BLaER1 (cell line): ENCODE data around the gene RASD2.

Experiments
- H3K27ac ChIP-seq: shearing (Covaris generic); formaldehyde crosslinking; 2 replicates; pipeline ENCODE4 v1.8.1; 2022
- H3K27me3 ChIP-seq: shearing (Covaris generic); formaldehyde crosslinking; 2 replicates; pipeline ENCODE4 v1.8.1; 2022
- H3K36me3 ChIP-seq: shearing (Covaris generic); formaldehyde crosslinking; 2 replicates; pipeline ENCODE4 v1.8.1; 2022
- H3K4me1 ChIP-seq: shearing (Covaris generic); formaldehyde crosslinking; 2 replicates; pipeline ENCODE4 v1.8.1; 2022
- H3K4me2 ChIP-seq: shearing (Covaris generic); formaldehyde crosslinking; 2 replicates; pipeline ENCODE4 v1.8.1; 2022
- H3K4me3 ChIP-seq: shearing (Covaris generic); formaldehyde crosslinking; 2 replicates; pipeline ENCODE4 v1.8.1; 2022
- H3K9ac ChIP-seq: shearing (Covaris generic); formaldehyde crosslinking; 2 replicates; pipeline ENCODE4 v1.8.1; 2022
- H3K9me3 ChIP-seq: shearing (Covaris generic); formaldehyde crosslinking; 2 replicates; pipeline ENCODE4 v1.8.1; 2022
- H4K20me1 ChIP-seq: shearing (Covaris generic); formaldehyde crosslinking; 2 replicates; pipeline ENCODE4 v1.8.1; 2022
- Cebpa-rat ChIP-seq: shearing (Covaris generic); IDR thresholded peaks from 2 replicates; pipeline ENCODE4 v1.8.1; 2022

The RASD2 gene

DNA sequence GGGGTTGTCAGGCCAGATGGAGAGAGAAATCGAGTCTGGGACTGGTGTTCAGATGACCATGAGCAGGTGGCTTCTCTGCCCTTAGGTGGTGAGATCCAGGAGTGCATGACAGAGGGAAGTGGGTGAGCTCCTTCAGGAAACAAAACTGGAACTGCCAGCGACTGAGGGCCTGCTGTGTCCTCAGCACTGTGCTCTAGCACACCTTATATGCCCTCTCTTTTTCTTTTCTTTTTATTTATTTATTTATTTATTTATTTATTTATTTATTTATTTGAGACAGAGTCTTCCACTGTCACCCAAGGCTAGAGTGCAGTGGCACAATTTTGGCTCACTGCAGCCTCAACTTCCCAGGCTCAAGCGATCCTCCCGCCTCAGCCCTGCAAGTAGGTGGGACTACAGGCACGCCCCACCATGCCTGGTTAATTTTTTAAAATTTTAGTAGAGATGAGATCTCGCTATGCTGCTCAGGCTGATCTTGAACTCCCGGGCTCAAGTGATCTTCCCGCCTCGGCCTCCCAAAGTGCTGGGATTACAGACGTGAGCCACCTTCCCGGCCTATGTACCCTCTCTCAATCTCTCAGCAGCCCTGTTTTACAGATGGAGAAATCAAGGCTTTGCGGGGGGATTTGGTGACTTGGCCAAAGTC is 14.8 kb upstream of the RASD2 start:
- H3K9me3 ChIP-seq = peaks cover 9% of the 10 kb centered on the region
- peak overlapping the region; percentile 80 for H3K27ac ChIP-seq
- no peaks in the 10 kb centered on the region for H4K20me1 ChIP-seq
- H3K36me3 ChIP-seq = no peaks in the 10 kb centered on the region
- no peak for TF ChIP-seq Cebpa-rat
- no peak overlapping the region; the same call in 1 of the 2 replicates for H3K9ac ChIP-seq
- peak overlapping the region; percentile 92 for H3K4me2 ChIP-seq
- peaks cover 87% of the 10 kb centered on the region for H3K4me1 ChIP-seq
- H3K4me3 ChIP-seq = no peak overlapping the region
- H3K27me3 ChIP-seq = no peaks in the 10 kb centered on the region

DNA sequence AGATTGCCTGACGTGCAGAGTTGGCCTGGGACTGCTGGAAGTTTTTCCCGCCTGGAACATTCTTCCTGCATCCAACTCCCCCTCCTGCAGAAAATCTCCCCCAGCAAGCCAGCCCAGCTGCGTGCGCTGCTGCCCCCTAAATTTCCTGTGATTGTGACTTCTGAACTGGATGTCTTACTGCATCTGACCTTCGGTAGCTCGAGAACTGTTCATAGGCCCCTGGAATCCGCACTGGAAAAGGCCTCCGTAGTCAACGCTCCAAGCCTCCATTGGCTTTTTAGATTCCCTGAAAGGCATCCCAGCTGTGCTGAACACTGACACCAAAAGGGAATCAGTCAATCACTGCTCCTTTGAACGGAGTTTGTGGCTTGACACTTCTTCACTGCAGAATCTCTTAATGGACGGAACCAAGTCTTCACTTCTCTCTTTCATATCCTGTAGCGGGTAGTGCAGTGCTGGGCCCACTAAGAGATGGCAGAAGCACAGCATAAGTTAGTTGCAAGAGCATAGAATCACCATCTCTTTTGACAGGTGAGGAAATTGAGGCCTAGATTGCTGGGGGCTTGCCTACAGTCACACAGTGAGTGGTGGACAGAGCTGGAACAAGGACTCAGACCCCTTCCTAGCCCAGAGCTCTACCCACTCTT is 14.2 kb upstream of the RASD2 start:
- Histone ChIP-seq H3K4me3 (no peak overlapping the region), H3K36me3 (no peaks in the 10 kb centered on the region), H3K4me1 (peaks cover 93% of the 10 kb centered on the region), H3K27ac (peak overlapping the region; percentile 80), H3K4me2 (peak overlapping the region; percentile 92), H3K27me3 (no peaks in the 10 kb centered on the region), H3K9me3 (peaks cover 9% of the 10 kb centered on the region), H3K9ac (peak overlapping the region; percentile 70; the same call in 1 of the 2 replicates), H4K20me1 (no peaks in the 10 kb centered on the region)
- TF ChIP-seq Cebpa-rat = no peak

DNA sequence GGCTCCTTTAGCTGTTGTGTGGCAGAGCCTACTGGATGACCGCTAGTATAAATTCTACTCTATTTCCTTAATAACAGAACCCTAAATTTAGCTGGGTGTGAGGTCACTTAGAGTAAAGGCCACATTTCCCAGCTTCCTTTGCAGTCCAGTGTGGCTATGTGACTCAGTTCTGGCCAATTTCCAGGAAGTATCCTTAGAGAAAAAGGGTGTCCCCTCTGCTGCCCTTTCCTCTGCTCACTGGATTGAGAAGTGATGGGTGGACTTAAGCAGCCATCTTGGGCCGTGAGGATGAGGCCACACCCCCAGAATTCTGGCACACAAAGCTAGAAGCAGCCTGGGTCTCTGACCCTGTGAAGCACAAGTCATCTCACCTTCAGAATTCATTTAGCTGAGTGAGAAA is 11.7 kb upstream of the RASD2 start:
- Histone ChIP-seq H3K27ac (0 out of 2 replicates have a peak overlapping the region, but pooled peaks have one; percentile 80), H3K4me1 (peaks cover 82% of the 10 kb centered on the region), H4K20me1 (no peaks in the 10 kb centered on the region), H3K9ac (no peak overlapping the region), H3K36me3 (no peaks in the 10 kb centered on the region), H3K4me3 (no peak overlapping the region), H3K4me2 (peak overlapping the region; percentile 92), H3K9me3 (peaks cover 9% of the 10 kb centered on the region), H3K27me3 (no peaks in the 10 kb centered on the region)
- no peak for TF ChIP-seq Cebpa-rat

DNA sequence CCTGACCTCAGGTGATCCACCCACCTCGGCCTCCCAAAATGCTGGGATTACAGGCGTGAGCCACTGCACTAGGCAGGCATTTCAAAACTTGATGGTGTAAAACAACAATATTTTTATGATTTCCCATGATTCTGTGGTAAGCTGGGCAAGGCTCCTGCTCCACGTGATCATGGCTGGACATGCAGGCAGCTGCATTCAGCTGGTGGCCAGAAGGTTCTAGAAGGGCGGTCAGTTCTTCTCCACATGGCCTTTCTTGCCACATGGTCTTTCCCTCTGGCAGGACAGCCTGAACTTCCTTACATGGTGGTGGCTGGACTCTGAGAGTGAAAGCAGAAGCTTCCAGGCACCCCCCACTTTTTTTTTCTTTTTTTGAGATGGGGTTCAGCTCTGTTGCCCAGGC is 9.9 kb upstream of the RASD2 start:
- H3K27ac ChIP-seq = no peak overlapping the region
- no peaks in the 10 kb centered on the region for H4K20me1 ChIP-seq
- no peaks in the 10 kb centered on the region for H3K36me3 ChIP-seq
- no peaks in the 10 kb centered on the region for H3K27me3 ChIP-seq
- no peak overlapping the region for H3K9ac ChIP-seq
- peak overlapping the region; percentile 48 for H3K4me2 ChIP-seq
- H3K4me1 ChIP-seq = peaks cover 68% of the 10 kb centered on the region
- TF ChIP-seq Cebpa-rat = no peak
- no peak overlapping the region for H3K4me3 ChIP-seq
- H3K9me3 ChIP-seq = peaks cover 9% of the 10 kb centered on the region

DNA sequence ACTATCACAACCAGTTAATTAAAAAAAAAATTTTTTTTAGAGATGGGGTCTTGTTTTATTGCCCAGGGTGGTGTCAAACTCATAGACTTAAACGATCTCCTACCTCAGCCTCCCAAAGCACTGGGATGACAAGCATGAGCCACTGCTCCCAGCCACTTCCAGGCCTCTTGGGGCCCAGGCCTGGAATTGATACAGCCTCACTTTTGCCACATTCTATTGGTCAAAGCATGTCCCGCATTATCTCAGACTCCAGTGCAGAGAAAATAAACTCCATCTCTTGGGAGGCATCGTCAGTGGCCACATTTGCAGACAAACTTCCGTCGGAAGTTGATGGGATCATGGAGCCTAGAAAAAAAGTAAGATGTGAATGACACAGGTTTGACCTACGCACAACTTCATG is 9.4 kb upstream of the RASD2 start:
- no peaks in the 10 kb centered on the region for H3K36me3 ChIP-seq
- no peak overlapping the region for H3K27ac ChIP-seq
- H4K20me1 ChIP-seq = no peaks in the 10 kb centered on the region
- H3K4me2 ChIP-seq = peak overlapping the region; percentile 48
- H3K4me1 ChIP-seq = peaks cover 68% of the 10 kb centered on the region
- peaks cover 9% of the 10 kb centered on the region for H3K9me3 ChIP-seq
- H3K4me3 ChIP-seq = no peak overlapping the region
- H3K27me3 ChIP-seq = no peaks in the 10 kb centered on the region
- TF ChIP-seq Cebpa-rat = no peak
- H3K9ac ChIP-seq = no peak overlapping the region

DNA sequence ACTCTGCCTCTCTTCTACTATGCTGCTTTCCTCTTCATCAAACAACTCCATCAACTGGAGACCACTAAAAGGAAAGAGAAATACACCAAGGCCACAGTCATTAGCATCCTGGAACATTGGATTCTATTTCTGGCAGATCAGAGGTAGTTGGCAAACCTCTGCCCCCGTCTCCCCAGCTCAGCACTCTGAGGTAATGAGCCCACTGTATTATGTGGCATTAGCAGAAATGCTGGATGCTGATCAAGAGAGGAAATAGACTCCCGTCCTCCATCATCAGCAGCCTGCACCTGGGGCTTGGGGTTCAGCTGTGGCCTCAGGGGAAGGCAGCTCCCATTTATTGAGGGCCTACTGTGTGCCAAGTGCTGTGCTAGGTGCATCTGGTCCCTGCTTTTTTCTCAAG is 9.0 kb upstream of the RASD2 start:
- Histone ChIP-seq H3K36me3 (no peaks in the 10 kb centered on the region), H3K9me3 (peaks cover 9% of the 10 kb centered on the region), H3K9ac (no peak overlapping the region), H4K20me1 (no peaks in the 10 kb centered on the region), H3K4me2 (peak overlapping the region; percentile 48; the same call in 1 of the 2 replicates), H3K4me3 (no peak overlapping the region), H3K27ac (no peak overlapping the region), H3K4me1 (peaks cover 68% of the 10 kb centered on the region), H3K27me3 (no peaks in the 10 kb centered on the region)
- no peak for TF ChIP-seq Cebpa-rat

DNA sequence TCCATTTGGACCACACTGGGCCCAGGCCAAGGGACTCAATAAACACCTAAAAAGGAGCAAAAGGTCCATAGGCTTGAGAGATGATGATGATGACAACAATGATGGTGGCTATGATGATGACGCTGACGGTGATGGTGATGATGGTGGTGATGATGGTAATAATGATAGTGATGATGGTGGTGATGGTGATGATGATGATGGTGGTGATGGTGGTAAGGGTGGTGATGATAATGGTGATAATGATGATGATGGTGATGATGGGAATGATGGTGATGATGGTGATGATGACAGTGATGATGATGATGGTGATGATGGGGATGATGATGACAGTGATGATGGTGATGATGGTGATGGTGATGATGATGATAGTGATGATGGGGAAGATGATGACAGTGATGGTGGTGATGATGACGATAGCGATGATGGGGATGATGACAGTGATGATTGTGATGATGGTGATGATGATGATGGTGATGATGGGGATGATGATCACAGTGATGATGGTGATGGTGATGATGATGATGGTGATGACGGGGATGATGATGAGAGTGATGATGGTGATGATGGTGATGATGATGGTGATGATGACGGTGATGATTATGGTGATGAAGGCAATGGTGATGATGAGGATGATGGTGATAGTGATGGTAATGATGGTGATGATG is 7.1 kb upstream of the RASD2 start:
- H3K9me3 ChIP-seq = peaks cover 9% of the 10 kb centered on the region
- peaks cover 66% of the 10 kb centered on the region for H3K4me1 ChIP-seq
- H3K9ac ChIP-seq = no peak overlapping the region
- TF ChIP-seq Cebpa-rat = no peak
- H4K20me1 ChIP-seq = no peaks in the 10 kb centered on the region
- no peaks in the 10 kb centered on the region for H3K36me3 ChIP-seq
- no peaks in the 10 kb centered on the region for H3K27me3 ChIP-seq
- H3K4me2 ChIP-seq = no peak overlapping the region
- H3K4me3 ChIP-seq = no peak overlapping the region
- no peak overlapping the region for H3K27ac ChIP-seq

DNA sequence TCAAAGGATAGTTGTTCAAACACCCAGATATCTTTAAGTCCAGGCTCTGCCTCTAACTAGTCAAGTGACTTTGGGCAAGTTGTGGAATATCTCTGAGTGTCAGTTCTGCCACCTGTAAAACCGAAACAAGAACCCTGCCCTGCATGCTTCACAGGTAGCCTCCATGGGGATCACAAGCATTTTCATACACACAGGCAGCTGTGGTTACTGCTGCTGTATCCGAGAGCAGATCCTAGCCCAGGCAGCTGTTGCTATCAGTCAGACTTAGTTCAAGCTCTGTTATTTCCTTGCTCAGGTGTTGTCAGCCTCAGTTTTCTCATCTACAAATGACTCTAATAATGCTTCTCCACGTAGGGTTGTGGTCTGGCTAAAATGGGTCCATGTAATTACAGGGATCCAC is 6.5 kb upstream of the RASD2 start:
- Histone ChIP-seq H3K9ac (no peak overlapping the region), H3K27me3 (no peaks in the 10 kb centered on the region), H3K4me2 (no peak overlapping the region), H3K27ac (no peak overlapping the region), H3K36me3 (no peaks in the 10 kb centered on the region), H3K4me3 (no peak overlapping the region), H3K4me1 (peaks cover 66% of the 10 kb centered on the region), H3K9me3 (peaks cover 7% of the 10 kb centered on the region), H4K20me1 (no peaks in the 10 kb centered on the region)
- TF ChIP-seq Cebpa-rat = no peak

DNA sequence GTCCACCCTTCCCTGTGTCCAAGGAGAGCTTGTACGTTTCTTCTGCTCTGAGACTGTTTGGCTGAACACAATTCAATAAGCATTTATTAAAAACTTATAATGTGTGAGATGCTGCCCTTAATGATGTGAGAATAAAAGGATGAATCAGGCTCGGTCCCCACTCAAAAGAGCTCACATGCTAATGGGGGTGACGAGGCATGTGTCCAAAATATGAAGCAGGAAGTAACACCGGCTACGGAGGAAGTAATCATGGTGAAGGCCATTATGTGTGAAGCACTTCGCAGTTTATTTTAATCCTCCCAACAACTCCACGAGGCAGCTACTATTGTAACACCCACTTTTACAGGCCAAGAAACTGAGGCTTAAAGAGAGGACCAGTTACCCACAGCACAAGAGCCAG is 3.4 kb upstream of the RASD2 start:
- Histone ChIP-seq H4K20me1 (peaks cover 16% of the 10 kb centered on the region; the same call in 1 of the 2 replicates), H3K4me2 (peak overlapping the region; percentile 55), H3K36me3 (no peaks in the 10 kb centered on the region), H3K9me3 (no peaks in the 10 kb centered on the region), H3K4me1 (peaks cover 62% of the 10 kb centered on the region), H3K9ac (no peak overlapping the region), H3K27me3 (peaks cover 19% of the 10 kb centered on the region), H3K4me3 (no peak overlapping the region), H3K27ac (peak overlapping the region; percentile 46; the same call in 1 of the 2 replicates)
- TF ChIP-seq Cebpa-rat = no peak

DNA sequence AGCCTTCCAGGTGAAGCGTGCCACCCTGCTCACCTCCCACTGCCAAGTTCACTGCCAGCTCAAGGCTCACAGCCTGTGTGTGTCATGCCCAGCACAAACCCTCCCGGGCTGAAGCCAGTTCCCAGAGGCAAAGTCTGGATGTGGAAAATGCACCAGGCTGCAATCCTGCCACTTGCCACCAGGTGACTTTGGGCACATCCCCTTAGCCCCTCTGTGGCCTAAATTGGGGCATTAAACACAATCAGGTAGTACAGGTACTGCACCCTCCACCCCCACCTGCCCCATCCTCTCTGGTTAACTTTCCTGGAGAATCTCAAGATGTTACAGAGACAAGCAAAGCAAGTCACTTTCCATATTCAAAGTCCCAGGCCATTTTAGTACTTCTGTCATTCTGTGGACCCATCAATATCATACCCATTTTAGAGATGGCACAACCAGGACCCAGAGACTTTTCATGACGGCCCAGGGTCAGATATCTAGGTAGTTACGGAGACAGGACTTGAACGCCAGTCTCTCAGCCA is 1.8 kb upstream of the RASD2 start:
- H3K27ac ChIP-seq = no peak overlapping the region
- no peak for TF ChIP-seq Cebpa-rat
- no peak overlapping the region for H3K4me3 ChIP-seq
- H3K27me3 ChIP-seq = peaks cover 34% of the 10 kb centered on the region
- no peaks in the 10 kb centered on the region for H3K9me3 ChIP-seq
- no peaks in the 10 kb centered on the region for H3K36me3 ChIP-seq
- H4K20me1 ChIP-seq = peaks cover 16% of the 10 kb centered on the region; the same call in 1 of the 2 replicates
- peaks cover 78% of the 10 kb centered on the region for H3K4me1 ChIP-seq
- H3K4me2 ChIP-seq = peak overlapping the region; percentile 100
- no peak overlapping the region for H3K9ac ChIP-seq
